Fibroblast of skin of right biceps (primary cell): ENCODE measurements around the gene MAML2.

Experiments
- DNase-seq: peaks from one replicate; pipeline ENCODE4 v3.0.0-alpha.2; 2013

Gene MAML2

DNA sequence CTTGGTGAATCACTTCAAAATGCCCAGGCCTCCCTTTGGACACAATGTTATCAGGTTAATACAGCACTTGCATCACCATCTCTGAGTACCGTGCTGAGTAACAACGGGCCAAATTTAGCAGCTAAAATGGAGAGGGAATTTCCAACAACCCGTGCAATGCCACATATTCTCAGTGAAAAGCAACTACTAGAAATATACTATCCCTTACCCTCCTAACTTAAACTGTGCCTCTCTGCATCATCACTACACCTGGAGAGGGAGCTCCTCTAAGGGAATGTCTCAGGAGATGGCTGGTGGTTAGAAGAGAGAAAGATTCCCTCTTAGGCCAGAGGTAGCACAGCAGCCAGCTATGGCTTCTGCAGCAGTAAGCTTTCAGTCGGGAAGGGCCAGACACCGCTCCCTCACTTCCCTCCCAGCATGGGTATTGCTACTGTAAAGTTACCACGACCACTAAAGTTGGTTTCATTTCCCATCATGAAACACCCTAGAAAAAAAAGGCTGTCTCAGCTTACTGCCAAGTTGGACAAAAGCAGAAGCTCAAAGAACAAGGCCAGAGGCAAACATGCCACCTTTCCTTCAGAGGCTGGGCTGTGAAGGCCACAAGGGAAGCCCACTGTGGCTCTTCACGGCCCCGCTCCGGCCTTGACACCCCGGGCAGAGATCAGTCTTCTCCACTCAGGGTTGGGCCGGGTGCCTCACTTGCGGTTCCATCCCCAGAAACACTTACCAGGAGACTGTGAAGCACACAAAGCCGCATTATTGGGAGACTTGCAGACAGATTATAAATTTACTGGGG lies 3.9 kb downstream of the MAML2 start:
- DNase-seq: no peak

DNA sequence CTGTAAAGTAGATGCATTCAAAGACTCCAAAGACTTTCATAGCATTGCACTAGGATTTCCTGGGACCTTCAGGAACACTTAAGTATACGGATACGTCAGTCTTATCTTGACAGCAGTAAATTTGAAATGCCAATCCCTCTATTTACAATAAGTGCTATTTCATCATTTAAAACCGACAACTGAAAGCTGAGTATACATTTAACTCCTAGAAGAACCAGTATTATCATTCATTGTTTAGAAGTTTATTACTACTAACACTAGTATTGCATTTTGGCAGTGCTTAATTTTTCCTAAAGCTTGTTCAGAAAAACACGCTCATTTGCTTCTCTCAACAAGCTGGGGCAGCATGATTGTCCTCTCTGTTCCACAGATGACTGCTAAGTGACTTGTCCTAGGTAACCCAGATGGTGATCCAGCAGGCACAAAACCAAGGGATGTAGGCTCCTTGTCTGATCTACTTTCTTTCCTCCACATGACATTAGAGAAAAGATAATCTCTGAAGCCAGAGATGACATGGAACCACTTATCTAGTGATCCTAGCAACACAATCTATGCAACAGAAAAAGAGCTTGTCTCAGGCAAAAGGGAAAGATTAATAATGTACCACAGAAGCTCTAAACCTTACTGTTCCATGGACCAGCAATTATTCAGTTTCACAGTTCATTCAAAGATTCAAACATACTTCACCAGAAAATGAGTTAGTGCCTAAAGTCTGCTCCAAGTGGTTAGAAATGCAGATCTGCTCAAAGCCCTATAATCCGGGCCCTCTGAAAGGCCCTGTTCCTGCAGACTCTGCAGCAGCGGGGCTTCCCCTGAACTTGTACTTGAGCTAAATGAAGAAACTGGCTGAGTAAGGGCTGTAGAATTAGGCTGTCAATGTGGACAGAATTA lies 5.2 kb downstream of the MAML2 start:
- DNase-seq: peak; percentile 52

DNA sequence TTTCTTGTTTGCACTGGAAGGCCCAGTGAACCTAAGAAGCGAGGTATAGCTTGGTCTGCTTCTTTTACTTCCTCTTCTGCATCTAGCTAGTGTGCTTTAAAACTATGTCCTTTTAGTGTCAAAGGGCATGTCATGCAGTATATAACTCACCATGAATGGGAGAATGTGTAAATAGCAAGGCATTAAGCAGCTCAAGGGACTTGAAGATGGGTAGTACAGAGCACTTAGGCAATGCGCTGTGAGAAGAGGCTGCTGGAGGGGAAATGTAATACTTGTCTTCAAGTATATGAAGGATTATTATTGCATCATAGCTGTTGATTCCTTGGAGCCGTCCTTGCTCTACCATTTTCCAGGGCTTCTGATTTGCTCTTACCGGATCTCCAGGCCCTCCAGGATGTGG lies 7.6 kb downstream of the MAML2 start:
- DNase-seq: no peak

DNA sequence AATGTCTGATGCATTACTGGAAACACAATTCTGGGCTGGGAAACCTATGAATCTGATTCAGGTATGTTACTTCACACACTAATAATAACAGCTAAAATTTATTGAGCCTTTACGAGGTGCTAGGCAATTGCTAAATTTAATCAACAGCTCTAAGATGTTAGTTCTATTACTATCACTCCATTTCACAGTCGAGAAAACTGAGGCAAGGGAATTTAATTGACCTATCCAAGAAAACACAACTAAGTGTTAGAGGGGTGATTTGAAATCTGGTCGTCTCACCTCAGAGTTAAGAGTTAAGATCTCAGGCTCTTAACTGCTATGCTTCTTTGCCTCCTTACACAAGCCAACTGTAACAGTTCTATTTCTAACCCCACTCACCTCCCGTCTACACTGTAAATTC lies 8.8 kb downstream of the MAML2 start:
- DNase-seq: no peak

DNA sequence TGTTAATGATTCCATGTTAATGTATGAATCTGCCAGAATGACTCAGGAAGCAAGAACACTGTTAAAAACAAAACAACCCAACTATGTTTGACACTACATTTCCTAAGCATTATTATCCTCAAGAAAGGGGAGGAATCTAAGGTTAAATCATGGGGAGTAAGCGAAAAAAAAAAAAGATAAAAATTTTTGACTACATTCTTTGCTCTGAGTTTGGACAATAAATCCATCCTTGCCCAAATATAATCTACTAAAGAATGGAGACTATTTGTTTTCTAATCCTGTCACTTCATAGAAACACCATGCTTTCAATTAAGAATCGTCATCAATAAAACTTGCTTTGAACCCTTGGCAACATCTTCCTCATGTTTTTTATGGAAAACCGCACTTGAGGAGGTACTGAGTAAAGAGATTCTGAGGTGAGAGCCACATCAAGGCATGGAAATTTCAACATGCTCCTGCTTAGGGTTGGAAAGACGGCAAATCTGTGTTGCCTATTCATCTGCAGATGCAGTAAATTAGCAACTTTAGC lies 9.7 kb downstream of the MAML2 start:
- peak; percentile 86 for DNase-seq

DNA sequence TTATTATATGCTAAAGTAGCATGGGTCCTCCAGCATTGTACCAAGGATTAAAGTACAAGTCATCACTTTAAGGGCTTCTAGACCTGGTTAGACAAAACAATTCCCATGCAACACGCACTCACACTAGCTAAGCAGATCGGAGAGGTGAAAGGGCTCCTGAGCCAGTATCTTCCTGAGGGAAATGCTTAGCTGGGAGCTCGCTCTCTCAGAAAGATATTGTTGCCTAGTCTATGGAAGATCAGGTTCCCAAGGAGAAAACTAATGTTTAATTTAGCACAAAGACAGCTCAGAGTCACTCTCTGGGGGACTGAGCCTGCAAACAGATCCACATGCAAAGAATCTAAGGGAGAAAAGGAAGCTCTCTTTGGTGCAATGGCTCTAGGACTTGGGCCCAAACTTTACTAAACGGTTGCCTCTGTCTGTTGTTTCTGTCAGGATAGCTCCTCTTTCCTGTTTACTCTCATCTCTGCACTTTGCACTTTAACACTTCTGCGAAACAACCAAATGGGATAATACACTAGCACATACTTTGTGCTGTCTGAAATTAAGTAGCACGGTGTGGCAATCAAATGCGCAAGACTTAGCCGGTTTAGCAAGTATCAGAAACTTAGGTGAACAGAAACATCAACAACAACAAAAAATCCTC lies 10.7 kb downstream of the MAML2 start:
- DNase-seq: no peak

DNA sequence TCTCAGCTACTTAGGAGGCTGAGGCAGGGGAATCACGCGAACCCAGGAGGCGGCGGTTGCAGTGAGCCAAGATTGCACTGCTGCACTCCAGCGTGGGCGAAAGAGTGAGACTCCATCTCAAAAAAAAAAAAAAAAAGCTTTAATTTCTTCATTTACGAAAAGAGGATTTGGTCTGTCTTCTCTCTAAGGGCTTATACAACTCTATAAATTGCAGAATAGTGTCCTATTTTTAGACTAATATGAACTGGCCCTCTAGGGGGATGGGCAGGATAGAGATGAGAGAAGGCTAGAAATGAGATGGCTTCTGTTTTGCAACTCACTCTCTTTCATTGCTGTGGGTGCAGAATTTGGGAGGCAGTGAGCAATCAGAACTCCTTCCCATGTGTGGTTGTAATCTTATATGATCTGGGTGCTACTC lies 11.3 kb downstream of the MAML2 start:
- DNase-seq: peak; percentile 53

DNA sequence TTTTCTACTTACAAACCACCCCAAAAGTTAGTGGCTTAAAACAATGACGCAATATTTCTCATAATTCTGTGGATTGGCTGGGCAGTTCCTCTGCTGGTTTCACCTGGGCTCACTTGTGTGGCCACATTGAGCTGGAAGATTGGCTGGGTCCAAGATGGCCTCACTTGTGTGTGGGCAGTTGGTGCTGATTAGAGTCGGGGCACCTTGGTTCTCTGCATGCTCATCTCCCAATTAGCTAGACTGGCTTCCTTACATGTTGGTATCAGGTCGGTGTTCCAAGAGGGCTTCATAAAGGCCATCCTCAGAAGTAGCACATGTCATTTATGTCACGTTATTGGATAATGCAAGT lies 12.5 kb downstream of the MAML2 start:
- no peak for DNase-seq

DNA sequence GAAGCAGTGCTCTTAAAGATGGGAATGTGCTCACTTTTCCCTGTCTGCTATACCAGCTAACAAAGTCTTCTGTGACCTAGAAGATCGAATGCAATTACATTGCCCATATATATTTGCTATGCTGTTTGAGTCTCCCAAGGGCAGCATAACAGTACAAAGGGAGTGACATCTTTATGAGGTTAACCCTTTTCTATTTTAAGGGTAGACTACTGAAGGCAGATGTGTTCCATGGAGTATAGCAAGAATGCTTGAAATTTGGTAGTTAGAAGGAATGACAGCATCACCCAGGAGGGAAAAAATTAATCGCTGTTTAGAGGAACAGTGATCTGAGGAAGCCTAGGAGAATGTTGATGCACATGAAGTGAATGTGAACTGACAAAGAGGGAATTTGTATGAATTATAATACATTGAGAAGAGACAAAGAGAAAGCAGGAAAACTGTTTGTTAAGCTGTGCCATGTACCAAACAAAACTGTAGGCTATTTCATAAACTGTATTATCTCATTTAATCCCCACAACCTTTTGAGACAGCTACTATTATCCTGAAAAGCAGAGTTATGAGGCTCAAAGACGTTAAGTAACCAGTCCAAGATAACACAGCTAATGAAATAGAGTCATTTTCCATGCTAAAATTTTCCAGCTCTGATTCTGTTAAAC lies 13.0 kb downstream of the MAML2 start:
- DNase-seq: peak; percentile 57

DNA sequence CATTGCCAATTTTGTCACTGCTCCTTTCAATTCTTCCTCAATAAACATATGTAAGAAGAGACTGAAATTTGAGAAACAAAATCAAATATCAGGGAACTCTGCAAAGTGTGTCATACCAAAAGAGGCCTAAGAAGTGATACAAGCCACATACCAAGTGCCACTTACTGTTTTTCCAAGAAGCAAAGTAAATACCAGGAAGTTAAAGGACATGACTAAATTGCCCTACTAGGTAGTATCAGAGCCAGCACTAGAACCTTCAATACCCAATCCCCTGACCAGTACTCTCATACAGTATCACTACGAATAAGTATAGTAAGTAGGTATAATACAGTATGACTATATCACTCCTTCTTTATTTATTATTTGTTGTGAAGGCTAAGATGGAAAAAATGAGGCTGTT lies 13.6 kb downstream of the MAML2 start:
- DNase-seq: no peak

DNA sequence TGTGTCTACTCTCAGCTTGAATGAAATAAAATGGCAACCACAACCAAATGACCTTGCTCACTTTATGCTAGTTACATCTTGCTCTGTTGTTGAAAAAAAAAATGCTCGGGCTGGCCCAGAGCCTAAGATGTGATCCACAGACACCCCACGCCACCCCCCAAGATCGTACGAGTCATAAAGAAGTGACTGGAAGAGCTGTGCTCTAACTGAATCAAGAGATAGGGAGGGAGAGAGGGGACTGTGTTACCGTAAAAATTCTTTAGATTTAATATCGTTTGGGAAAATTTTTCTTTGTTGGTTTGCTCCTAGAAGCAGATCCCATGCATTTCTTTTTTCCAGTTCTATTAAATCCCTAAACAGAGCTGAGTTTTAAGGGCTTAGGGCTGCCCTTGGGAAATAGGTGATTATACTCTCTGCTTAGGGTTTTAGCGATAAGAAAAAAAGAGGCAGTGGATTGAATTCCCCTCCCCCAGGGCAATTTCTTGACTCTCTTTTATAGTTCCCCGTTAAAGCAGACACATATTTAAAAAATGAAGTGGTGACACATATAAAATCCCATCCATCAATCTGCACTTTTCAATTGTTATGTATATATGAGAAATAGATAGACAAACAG lies 14.5 kb downstream of the MAML2 start:
- DNase-seq: peak; percentile 86

DNA sequence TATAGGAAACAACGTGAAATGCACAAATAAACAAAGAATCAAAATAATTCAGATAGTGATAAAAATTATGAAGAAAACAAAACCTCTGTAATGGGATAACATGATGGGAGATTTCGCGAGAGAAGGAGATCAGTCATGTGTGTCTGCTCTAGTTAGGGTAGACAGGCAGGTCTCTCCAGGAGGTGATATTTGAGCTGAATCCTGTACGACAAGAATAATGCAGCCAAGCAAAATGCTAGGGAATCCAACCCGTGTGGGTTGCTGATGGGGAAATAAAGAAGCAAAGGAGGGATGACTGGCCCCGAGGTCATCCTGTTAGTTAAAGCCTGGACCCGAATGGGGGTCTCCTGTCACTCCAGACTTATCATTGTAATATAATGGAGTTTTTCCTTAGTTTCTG lies 16.0 kb downstream of the MAML2 start:
- DNase-seq: no peak

DNA sequence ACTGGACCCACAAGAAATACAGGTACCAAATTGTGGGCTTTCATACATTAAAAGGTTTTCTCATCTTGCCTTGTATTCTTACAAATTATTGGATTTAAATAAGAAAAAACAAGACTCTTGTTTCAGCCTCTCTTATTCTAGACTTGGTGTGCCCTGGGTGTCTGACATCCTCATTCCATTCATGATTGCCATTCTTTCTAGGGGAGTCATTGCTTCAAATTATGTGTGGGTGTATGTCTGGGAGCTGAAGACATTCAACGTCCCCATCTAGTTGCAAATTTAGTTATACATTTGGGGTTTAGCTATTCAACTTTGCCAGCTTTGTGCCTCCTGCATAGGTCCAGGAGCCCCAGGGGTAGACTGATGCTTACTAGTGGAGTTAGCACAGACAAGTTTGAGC lies 18.1 kb downstream of the MAML2 start:
- peak; percentile 93 for DNase-seq

DNA sequence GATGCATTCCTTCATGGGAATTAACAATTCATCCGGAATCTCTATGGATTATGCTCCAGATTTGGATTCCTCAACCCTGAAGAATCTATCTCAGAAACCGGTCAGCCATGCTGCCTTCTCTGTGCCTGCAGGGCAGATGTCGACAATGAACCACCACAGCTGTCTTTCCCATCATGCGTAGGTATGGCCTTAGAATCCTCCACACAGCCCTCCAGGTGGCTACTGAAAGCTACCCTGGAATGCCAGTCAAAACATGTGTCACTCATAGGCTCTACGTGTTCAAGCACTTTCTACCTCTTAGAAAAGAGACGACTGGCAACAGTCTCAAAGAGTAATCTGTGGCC lies 19.4 kb downstream of the MAML2 start:
- DNase-seq: no peak

DNA sequence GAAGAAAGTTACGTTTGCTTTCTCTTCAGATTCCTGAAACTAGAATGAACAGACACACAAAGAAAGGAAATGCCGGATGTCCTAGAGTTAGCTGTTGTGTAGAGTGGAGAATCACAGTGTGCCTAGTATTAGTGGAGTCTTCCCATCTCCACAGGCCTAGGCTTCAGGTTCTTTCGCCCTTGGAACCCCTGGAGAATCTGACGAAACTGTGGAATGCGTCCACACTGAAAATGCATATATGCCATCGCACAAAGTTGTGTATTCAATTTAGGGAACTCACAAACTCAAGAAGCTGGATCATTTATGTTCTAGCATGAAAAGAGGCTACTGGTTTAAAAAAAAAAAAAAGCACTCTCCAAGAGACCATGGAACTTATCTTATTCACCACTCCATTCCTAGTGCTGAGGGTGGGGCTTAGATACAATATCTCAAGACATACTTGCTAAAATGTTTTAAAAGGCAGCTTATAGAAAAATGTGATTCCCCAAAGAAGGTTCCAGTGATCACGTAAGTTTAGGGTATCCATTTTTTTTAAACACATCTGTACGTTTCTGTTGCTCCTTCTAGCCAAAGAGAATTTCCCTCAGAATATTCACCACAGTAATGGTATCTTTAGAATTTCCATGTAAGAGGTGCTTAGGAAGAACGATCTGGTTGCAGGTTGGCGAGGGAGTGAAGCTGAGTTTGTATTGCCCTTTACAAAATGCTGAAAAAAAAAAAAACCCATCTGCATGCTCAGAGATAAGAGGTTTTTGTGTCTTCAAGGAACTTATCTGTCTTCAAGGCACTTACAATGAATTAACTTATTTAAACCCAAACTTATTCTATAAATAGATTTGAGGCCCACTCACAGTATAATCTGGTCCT lies 20.0 kb downstream of the MAML2 start:
- DNase-seq: no peak

DNA sequence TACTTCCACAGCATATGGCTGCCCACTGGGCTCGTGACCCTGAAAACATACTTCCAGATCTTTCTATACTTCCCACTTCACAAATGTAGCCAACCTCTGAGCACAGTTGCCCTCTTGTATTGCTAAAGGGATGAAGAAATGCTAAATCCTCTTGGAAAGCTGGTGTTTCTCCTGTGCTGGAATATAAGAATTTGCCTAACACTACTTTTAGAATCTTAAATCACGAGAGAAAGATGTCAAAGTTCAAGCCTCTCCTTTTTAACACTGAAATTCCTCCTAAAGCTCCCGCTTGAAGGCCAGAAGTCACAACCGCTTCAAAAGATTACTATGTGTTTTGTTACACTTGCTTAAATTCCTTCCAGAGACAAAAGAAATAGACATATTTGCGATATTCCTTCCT lies 21.9 kb downstream of the MAML2 start:
- DNase-seq: no peak

DNA sequence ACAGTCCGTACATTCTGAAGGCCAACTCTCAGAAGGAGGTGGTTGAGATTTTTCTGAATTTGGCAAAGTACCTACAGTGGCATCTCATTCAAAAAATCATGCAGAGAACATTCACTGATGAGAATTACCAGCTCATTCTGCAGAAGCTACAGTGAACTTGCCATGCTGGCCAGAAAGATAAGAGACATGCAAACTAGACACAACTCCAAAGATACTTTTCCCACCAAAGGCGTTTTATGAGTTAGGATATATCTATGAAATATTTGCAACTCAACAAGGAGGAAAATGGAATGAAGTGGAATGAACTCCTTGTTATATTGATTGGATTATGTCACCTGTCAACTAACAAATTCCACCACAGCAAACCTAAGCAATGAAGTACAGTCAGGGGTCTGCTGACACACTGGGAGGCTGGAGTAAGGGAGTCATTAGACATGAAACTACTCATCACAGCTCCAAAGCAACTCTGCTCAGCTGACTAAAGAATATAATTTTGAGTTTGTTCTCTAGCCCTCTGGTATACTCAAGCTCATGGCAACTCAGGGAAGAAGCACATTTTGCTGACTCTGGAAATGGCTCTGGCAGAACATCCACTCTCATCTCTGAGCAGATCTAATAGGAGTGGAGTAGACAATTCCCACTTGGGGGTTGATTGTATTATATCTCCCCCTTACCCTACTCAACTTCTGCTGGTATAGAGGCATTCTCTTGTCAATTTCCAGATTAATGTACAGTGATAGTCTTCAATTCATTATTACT lies 22.9 kb downstream of the MAML2 start:
- no peak for DNase-seq

DNA sequence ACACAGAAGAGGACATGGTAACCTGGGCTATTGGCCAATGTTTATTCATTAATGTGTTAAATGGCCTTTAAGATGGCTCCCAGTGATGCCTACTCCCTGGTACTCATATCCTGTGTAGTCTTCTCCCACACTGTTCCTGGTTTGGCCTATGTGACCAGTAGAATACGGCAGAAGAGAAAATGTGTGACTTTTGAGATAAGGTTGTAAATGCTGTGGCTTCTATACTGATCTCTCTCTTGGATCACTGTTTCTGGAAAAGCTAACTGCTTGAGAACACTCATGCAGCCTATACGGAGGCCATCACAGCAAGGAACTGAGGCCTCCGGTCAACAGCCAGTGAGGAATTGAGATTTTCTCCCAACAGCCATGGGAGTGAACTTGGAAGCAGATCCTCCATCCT lies 24.1 kb downstream of the MAML2 start:
- DNase-seq: no peak

DNA sequence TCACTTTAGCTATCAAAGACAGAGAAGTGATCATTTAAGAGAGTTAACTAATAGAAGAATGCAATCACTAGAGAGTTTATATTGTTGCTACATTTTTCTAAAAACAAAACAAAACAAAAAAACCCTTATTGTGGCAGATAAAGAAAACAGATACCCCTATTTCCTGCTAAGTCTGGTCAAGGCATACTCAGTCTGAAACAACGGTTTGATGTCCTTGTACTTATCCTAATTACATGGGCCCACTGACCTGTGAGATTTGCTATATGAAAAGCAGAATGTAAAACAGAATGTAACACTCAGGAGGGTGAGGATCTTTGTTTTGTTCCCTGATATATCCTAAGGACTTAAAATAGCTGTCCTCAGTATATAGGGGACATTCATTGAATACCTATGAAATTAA lies 24.6 kb downstream of the MAML2 start:
- no peak for DNase-seq

DNA sequence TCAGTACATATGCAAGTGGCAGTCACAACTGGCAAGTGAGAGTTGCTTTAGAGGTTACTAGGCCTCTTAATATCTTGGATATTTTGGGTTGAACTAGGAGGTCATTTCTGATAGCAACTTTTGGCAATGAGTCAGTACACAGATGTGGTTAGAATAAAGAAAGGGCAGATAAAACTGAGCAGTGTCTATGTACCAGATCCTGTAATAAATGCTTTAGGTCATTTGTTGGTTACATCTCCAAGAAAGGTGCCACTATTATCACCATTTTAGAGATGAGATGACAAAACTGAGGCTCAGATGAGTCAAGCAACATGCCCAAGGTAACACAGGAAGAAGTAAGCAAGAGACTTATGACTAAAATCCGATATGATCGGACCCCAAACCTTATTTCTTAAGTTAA lies 25.0 kb downstream of the MAML2 start:
- no peak for DNase-seq

DNA sequence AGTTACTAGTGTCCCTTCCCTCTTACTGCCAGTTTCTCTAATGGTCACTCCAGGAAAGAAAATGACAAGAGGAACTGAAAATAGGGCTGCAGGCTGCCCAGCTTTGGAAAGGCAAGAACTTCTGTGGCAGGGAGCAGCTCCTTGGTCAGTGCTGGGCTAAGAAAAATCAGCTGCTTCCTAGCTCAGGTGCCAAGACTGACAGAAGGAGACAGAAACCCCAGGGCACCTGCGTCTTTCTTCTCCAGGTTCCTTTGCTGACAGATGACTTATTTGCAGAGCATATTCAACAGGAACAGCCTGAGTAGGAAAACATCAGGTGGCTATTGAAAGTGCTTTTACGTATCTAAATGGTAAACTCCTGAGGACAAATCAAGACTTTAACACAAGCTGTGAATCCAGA lies 25.4 kb downstream of the MAML2 start:
- DNase-seq: no peak
